Adrenal gland (tissue), 12 donors: ENCODE measurements around the gene NSL1. TPM values are rescaled to one million over a fixed set of nuclear protein-coding genes. Genes with fewer than 3 reads are reported as not detected.

Experiments
- DNase-seq, 7 donors: peaks; one replicate each; pipeline ENCODE4 v3.0.0-alpha.2; 2019 to 2020
- H3K27ac ChIP-seq, 5 donors: fragments of 200-600 bp; sonication (generic) in 4 of 5; 1 replicate in 3 of 5; 2 replicates in 2 of 5; pipeline versions ENCODE4 v1.5.1 to v1.8.0; 2016 to 2020; ENCODE audit warnings: mild to moderate bottlenecking in 1 of 5
- H3K27me3 ChIP-seq: fragments of 200-600 bp; 2 replicates; pipeline ENCODE4 v1.8.0; 2021
- H3K36me3 ChIP-seq, 2 donors: fragments of 200-600 bp; replicated peaks in 1 of 2; 1 replicate in 1 of 2; 2 replicates in 1 of 2; pipeline versions ENCODE4 v1.5.1 to v1.8.0; 2018 to 2022
- H3K4me1 ChIP-seq, 2 donors: fragments of 200-600 bp; replicated peaks in 1 of 2; 1 replicate in 1 of 2; 2 replicates in 1 of 2; pipeline versions ENCODE4 v1.5.1 to v1.8.0; 2018 to 2021
- H3K4me3 ChIP-seq, 4 donors: fragments of 200-600 bp; sonication (generic) in 3 of 4; one replicate each; pipeline ENCODE4 v1.5.1; 2016 to 2018
- H3K9me3 ChIP-seq, 3 donors: fragments of 200-600 bp; sonication (generic) in 1 of 3; replicated peaks in 1 of 3; 1 replicate in 2 of 3; 2 replicates in 1 of 3; pipeline versions ENCODE4 v1.5.1 to v1.8.0; 2016 to 2021
- WGBS, 4 donors: extraction: QIAGEN DNeasy Blood & Tissue Kit in 2 of 4; methylation state at CpG; one replicate each; pipeline versions ENCODE4 v1.1.5 to v1.1.7; 2013 to 2017; 5-methylcytosine and 5-hydroxymethylcytosine counted together
- intact Hi-C, 2 donors: fragments of 100-400 bp; cut with DNase I; formaldehyde crosslinking; loops; one replicate each; pipeline versions ENCODE4 v1.14.1 to v1.15.0; 2022 to 2023
- polyA plus RNA-seq, 3 donors: library from polyadenylated mRNA; stranded (reverse); fragments of 200-250 nt in 2 of 3; fragments of 350-450 nt in 1 of 3; fragmentation: Illumina TruSeq in 1 of 3; extraction: RNeasy Lipid Tissue Mini Kit (QIAGEN cat#74804) in 1 of 3; gene quantifications; one replicate each; pipeline ENCODE4 v1.2.3, GENCODE V29; 2013 to 2014
- total RNA-seq, 9 donors: library from RNA; depleted of rRNA in 4 of 9; stranded (reverse); fragments of >200 nt in 4 of 9; fragments of 120-200 nt in 1 of 9; fragmentation: NEBNext Ultra II Directional in 1 of 9; extraction: Animal tissue kit (Norgen Biotek cat#: 25700) in 1 of 9; gene quantifications; one replicate each; pipeline versions ENCODE4 v1.1.0 to v1.2.4, GENCODE V29; 2013 to 2023
- TF ChIP-seq, protein P1 (sequence below), 6 experiments: fragments of 450-650 bp in 4 of 6; fragments of 200-600 bp in 2 of 6; sonication (generic) in 1 of 6; IDR thresholded peaks; 1 replicate in 5 of 6; 2 replicates in 1 of 6; pipeline versions ENCODE4 v1.5.1 to v1.8.0; 2016 to 2021; ENCODE audit warnings: antibody characterized with exemption in 6 of 6, mild to moderate bottlenecking in 2 of 6, moderate library complexity in 1 of 6
- donor health status: healthy with polysubstance abuse.
- donor health status: Bipolar disorder and iron deficiency.
- donor health status: DM: yes; HTN: yes; CAD: no.
- donor health status: DM: no; HTN: no; CAD: no.
- donor health status: DM: no; HTN: no; CAD: no.
- donor health status: DM: yes; HTN: yes; CAD: no.

The NSL1 gene
- total and polyA plus RNA-seq, 12 donors = 10.6 to 90.9 (median 29.8) TPM

DNA sequence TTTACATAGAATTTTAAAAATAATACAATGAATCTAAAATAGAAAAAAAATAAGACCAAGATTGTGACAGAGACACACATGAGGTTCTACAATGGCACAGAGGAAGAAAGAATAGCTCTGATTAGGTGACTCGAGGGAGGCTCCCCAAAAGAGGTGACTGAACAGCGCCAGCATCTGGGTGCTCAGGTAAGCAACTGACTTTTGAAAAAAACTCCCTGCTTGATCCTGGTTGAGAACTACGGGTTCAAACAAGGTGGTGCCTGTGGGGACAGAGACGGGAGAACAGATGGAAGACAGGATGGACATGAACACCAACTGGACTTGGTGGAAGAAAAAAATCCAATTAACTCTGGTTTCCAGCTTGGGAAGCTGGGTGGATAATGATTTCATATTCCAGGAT, 114.4 kb downstream of the NSL1 start:
- Histone ChIP-seq H3K27ac (no peak overlapping the region), H3K9me3 (no peaks in the 10 kb centered on the region), H3K36me3 (no peaks in the 10 kb centered on the region), H3K4me1 (no peaks in the 10 kb centered on the region), H3K4me3 (no peak overlapping the region), H3K27me3 (no peaks in the 10 kb centered on the region)
- TF ChIP-seq, protein P1, sequence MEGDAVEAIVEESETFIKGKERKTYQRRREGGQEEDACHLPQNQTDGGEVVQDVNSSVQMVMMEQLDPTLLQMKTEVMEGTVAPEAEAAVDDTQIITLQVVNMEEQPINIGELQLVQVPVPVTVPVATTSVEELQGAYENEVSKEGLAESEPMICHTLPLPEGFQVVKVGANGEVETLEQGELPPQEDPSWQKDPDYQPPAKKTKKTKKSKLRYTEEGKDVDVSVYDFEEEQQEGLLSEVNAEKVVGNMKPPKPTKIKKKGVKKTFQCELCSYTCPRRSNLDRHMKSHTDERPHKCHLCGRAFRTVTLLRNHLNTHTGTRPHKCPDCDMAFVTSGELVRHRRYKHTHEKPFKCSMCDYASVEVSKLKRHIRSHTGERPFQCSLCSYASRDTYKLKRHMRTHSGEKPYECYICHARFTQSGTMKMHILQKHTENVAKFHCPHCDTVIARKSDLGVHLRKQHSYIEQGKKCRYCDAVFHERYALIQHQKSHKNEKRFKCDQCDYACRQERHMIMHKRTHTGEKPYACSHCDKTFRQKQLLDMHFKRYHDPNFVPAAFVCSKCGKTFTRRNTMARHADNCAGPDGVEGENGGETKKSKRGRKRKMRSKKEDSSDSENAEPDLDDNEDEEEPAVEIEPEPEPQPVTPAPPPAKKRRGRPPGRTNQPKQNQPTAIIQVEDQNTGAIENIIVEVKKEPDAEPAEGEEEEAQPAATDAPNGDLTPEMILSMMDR (IDR thresholded peaks at IDR 0.05) = no peak
- 84 to 92% (median 87%) methylated on average over 4 of the region's 4 CpGs for WGBS, 4 donors
- DNase-seq = no peak
- intact Hi-C loops = loop anchor here in 1 of 2 donors (10.0 kb wide), 1 partner anchor 308 kb away; no protein-coding TSS in a partner anchor

Other genes starting within 250 kb of the NSL1 start
- 10 to 100 TPM in 3 of 9 donors, 1 to 10 TPM in 6; 1.9 to 13.4 (median 7.2) TPM for gene ATF3, start 183.0 kb downstream of the NSL1 start, total RNA-seq
- gene ATF3, start 183.0 kb downstream of the NSL1 start, polyA plus RNA-seq = 10 to 100 TPM; 13.4 to 19.7 (median 14.5) TPM
- 1 to 10 TPM in 8 of 9 donors, under 1 TPM in 1; 0.24 to 6.1 (median 2.6) TPM for gene BATF3, start 91.9 kb downstream of the NSL1 start, total RNA-seq
- gene BATF3, start 91.9 kb downstream of the NSL1 start, polyA plus RNA-seq = 1 to 10 TPM; 1.0 to 7.5 (median 5.4) TPM
- gene TATDN3, start 117 bp upstream of the NSL1 start, total RNA-seq = 10 to 100 TPM; 10.2 to 37.9 (median 22.6) TPM
- 10 to 100 TPM; 13.6 to 20.2 (median 19.1) TPM for gene TATDN3, start 117 bp upstream of the NSL1 start, polyA plus RNA-seq
- under 1 TPM in 2 of 9 donors, not detected in 7; 0.39 to 0.56 TPM for gene SPATA45, start 55.9 kb upstream of the NSL1 start, total RNA-seq
- not detected for gene SPATA45, start 55.9 kb upstream of the NSL1 start, polyA plus RNA-seq
- 10 to 100 TPM in 1 of 9 donors, 1 to 10 TPM in 8; 1.7 to 34.2 (median 4.9) TPM for gene FLVCR1, start 66.5 kb upstream of the NSL1 start, total RNA-seq
- gene FLVCR1, start 66.5 kb upstream of the NSL1 start, polyA plus RNA-seq = 10 to 100 TPM in 1 of 3 donors, 1 to 10 TPM in 2; 3.5 to 18.0 (median 4.1) TPM
- 1 to 10 TPM in 1 of 9 donors, under 1 TPM in 5, not detected in 3; 0.25 to 5.5 (median 0.41) TPM for gene VASH2, start 158.8 kb upstream of the NSL1 start, total RNA-seq
- gene VASH2, start 158.8 kb upstream of the NSL1 start, polyA plus RNA-seq = under 1 TPM; 0.16 to 0.33 (median 0.17) TPM
- gene ANGEL2, start 224.1 kb upstream of the NSL1 start, total RNA-seq = 10 to 100 TPM; 18.7 to 47.3 (median 30.1) TPM
- 10 to 100 TPM; 17.7 to 23.9 (median 20.1) TPM for gene ANGEL2, start 224.1 kb upstream of the NSL1 start, polyA plus RNA-seq